Naive thymus-derived CD4-positive, alpha-beta T cell (primary cell): Measurements from ENCODE around the gene BICC1. TPM values are rescaled to one million over a fixed set of nuclear protein-coding genes. Genes with fewer than 3 reads are reported as not detected.

Source experiments
- ATAC-seq: fragments of 150-1000 bp; cut with Tn5 transposase; 2 replicates; pipeline ENCODE4 v1.10.0; 2021; ENCODE audit warnings: mild to moderate bottlenecking, moderate library complexity
- CTCF ChIA-PET: fragments of 350-600 bp; sonication (Branson Sonifier 250); formaldehyde crosslinking; loops from one replicate; lab custom pipeline; 2021; ENCODE audit warnings: antibody characterized with exemption; lab: Charles Lee
- POLR2A ChIA-PET: fragments of 350-600 bp; sonication (Branson Sonifier 250); formaldehyde crosslinking; loops from one replicate; lab custom pipeline; 2021; ENCODE audit warnings: antibody characterized with exemption, inconsistent platforms; lab: Charles Lee
- DNase-seq, 9 donors: peaks; one replicate each; pipeline versions ENCODE4 v3.0.0 to v3.0.0-alpha.2; 2020 to 2022; ENCODE audit warnings: mixed read lengths in 1 of 9
- H3K27ac ChIP-seq: one replicate; pipeline ENCODE4 v1.7.0; 2013; ENCODE audit warnings: mild to moderate bottlenecking, low read depth, low read length, moderate library complexity
- H3K27me3 ChIP-seq, 2 donors: one replicate each; pipeline ENCODE4 v1.7.0; 2013; ENCODE audit warnings: low read length in 2 of 2, mild to moderate bottlenecking in 2 of 2, moderate library complexity in 2 of 2; ENCODE audit not compliant: control insufficient read depth in 2 of 2, insufficient read depth in 2 of 2
- H3K36me3 ChIP-seq, 3 experiments: 1 replicate in 2 of 3; 2 replicates in 1 of 3; pipeline ENCODE4 v1.7.0; 2013; ENCODE audit warnings: low read length in 3 of 3, mild to moderate bottlenecking in 3 of 3, moderate library complexity in 1 of 3; ENCODE audit not compliant: insufficient read depth in 3 of 3, control insufficient read depth in 2 of 3
- H3K4me1 ChIP-seq, 2 donors: one replicate each; pipeline ENCODE4 v1.7.0; 2013; ENCODE audit warnings: low read length in 2 of 2, mild to moderate bottlenecking in 2 of 2, moderate library complexity in 1 of 2; ENCODE audit not compliant: control insufficient read depth in 2 of 2, insufficient read depth in 2 of 2
- H3K4me3 ChIP-seq: 2 replicates; pipeline ENCODE4 v1.7.0; 2013; ENCODE audit warnings: mild to moderate bottlenecking, low read length
- H3K9me3 ChIP-seq, 3 experiments: 1 replicate in 2 of 3; 2 replicates in 1 of 3; pipeline ENCODE4 v1.7.0; 2013; ENCODE audit warnings: low read length in 3 of 3; ENCODE audit not compliant: control insufficient read depth in 2 of 3
- H3K27ac Mint-ChIP-seq, 9 donors: one replicate each; pipeline ENCODE4 v1.8.0; 2020 to 2022; ENCODE audit warnings: mixed read lengths in 9 of 9, mild to moderate bottlenecking in 8 of 9, moderate library complexity in 5 of 9, inconsistent platforms in 2 of 9
- H3K27me3 Mint-ChIP-seq, 5 donors: one replicate each; pipeline ENCODE4 v1.8.0; 2021 to 2022; ENCODE audit warnings: mixed read lengths in 5 of 5, mild to moderate bottlenecking in 1 of 5
- H3K36me3 Mint-ChIP-seq, 5 donors: one replicate each; pipeline ENCODE4 v1.8.0; 2020 to 2022; ENCODE audit warnings: mixed read lengths in 5 of 5, mild to moderate bottlenecking in 3 of 5, inconsistent platforms in 1 of 5
- H3K4me1 Mint-ChIP-seq, 7 donors: one replicate each; pipeline ENCODE4 v1.8.0; 2020 to 2022; ENCODE audit warnings: mixed read lengths in 7 of 7, mild to moderate bottlenecking in 3 of 7, inconsistent platforms in 1 of 7
- H3K4me3 Mint-ChIP-seq, 10 donors: one replicate each; pipeline ENCODE4 v1.8.0; 2020 to 2022; ENCODE audit warnings: mild to moderate bottlenecking in 10 of 10, mixed read lengths in 10 of 10, moderate library complexity in 6 of 10, inconsistent platforms in 2 of 10
- H3K9me3 Mint-ChIP-seq, 11 donors: one replicate each; pipeline ENCODE4 v1.8.0; 2020 to 2022; ENCODE audit warnings: mixed read lengths in 11 of 11, mild to moderate bottlenecking in 4 of 11, inconsistent platforms in 1 of 11, moderate library complexity in 1 of 11
- intact Hi-C, 2 donors: fragments of 100-400 bp; cut with micrococcal nuclease; formaldehyde crosslinking; loops; one replicate each; pipeline ENCODE4 v1.15.1; 2023
- polyA plus RNA-seq, 2 donors: library from polyadenylated mRNA; unstranded; fragments of 300-500 nt; fragmentation: Illumina TruSeq; gene quantifications; one replicate each; pipeline ENCODE4 v1.2.3, GENCODE V29; 2021
- total RNA-seq, 6 experiments: library from RNA in 5 of 6; stranded (reverse) in 5 of 6; gene quantifications; 1 replicate in 5 of 6; 2 replicates in 1 of 6; pipeline ENCODE4 v1.2.3 and lab custom pipeline; 2021 to 2026

Gene BICC1
- total RNA-seq (under 1 TPM in 2 of 5 experiments, not detected in 3; 0.05 to 0.10 TPM), polyA plus RNA-seq (not detected), total RNA-seq (lab: John Stamatoyannopoulos, UW) (0.40 reads per million)

DNA sequence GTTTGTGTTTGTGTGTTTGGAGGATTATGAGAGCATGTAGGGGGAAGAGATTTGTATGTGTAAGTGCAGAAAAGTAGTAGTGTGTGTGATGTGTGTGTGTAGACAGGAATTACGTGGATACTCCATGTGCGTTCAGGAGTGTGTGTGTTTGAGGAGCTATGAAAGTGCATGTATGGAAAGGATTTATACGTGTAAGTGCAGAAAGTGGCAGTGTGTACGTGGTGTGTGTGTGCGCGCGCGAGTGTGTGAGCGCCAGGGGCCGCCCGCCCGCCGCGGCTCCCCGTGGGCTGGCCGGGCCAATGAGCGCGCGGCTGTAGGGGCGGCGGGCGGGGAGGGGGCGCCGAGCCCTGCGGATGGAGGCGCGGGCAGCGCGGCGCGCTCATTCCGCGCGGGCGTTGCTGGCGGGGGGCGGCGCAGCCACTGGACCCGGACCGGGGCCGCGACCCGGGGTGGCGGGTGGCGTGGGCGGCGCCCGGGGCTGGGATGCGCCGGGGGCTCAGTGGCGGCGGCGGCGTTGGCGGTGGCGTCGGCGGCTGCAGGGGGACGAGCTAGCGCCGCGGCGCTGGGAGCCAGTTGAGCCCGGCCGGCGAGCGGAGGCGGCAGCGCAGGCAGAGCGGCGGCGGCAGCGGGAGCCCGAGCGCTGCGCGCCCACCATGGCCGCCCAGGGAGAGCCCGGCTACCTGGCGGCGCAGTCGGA, at the start of gene BICC1:
Gene BICC1 (plus strand): TSS at position 382 of the 697 bp plus-strand sequence. CDS start 272 bp downstream, at position 654.
- Mint-ChIP-seq H3K9me3 (peaks cover 0 to 2% (median 0%) of the 10 kb centered on the region in 11 donors), H3K27ac (no peak within 1 kb of the TSS), H3K4me3 (peak within 1 kb of the TSS; percentile 67 to 84 (median 76)), H3K36me3 (peaks cover 0 to 4% (median 0%) of the 10 kb centered on the region in 5 donors), H3K4me1 (peaks cover 6 to 18% (median 9%) of the 10 kb centered on the region in 7 donors), H3K27me3 (peaks cover 24 to 36% (median 32%) of the 10 kb centered on the region in 5 donors)
- ATAC-seq, result peak; percentile 29
- no peak within 1 kb of the TSS for H3K27ac ChIP-seq
- CTCF ChIA-PET, result no interaction called here
- H3K4me3 ChIP-seq, result no peak within 1 kb of the TSS
- H3K36me3 ChIP-seq, result no peaks in the 10 kb centered on the region
- no peaks in the 10 kb centered on the region for H3K4me1 ChIP-seq
- peaks cover 0 to 4% of the 10 kb centered on the region in 2 donors for H3K27me3 ChIP-seq
- peak in 1 of 9 donors; percentile 27 for DNase-seq
- no peaks in the 10 kb centered on the region for H3K9me3 ChIP-seq
- intact Hi-C loops, result no loop called here
- POLR2A ChIA-PET, result no interaction called here

DNA sequence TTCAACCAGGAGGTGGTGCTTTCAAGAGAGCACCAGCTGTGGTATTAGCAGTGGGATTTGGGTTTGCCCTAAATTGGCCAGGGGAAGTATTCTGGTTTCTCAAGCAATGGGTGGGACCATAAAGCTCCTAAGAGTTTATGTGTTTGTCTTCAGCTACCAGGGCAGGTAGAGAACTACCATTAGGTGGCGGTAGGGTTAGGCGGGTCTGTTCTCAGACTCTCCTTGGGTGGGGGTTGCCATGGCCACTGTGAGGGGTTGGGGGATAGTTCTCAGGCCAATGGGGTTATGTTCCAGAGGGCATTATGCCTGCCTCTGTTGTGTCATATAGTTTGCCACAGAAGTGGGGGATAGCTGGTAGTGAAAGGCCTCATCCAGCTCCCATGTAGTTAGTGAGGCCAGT, 47.7 kb upstream of the BICC1 start:
- H3K27me3 Mint-ChIP-seq, result peaks cover 5 to 45% (median 32%) of the 10 kb centered on the region in 5 donors
- no peaks in the 10 kb centered on the region for H3K9me3 ChIP-seq
- H3K4me1 ChIP-seq, result no peaks in the 10 kb centered on the region
- DNase-seq, result no peak
- intact Hi-C loops, result no loop called here
- ChIA-PET POLR2A (no interaction called here), CTCF (no interaction called here)
- no peaks in the 10 kb centered on the region for H3K36me3 ChIP-seq
- no peak overlapping the region for H3K4me3 ChIP-seq
- H3K27ac ChIP-seq, result no peak overlapping the region
- ATAC-seq, result no peak
- no peak overlapping the region for H3K4me3 Mint-ChIP-seq
- peaks cover 0 to 3% (median 0%) of the 10 kb centered on the region in 5 donors for H3K36me3 Mint-ChIP-seq
- H3K27ac Mint-ChIP-seq, result no peak overlapping the region
- H3K9me3 Mint-ChIP-seq, result peaks cover 3 to 23% (median 9%) of the 10 kb centered on the region in 11 donors
- no peaks in the 10 kb centered on the region for H3K27me3 ChIP-seq
- no peaks in the 10 kb centered on the region for H3K4me1 Mint-ChIP-seq

DNA sequence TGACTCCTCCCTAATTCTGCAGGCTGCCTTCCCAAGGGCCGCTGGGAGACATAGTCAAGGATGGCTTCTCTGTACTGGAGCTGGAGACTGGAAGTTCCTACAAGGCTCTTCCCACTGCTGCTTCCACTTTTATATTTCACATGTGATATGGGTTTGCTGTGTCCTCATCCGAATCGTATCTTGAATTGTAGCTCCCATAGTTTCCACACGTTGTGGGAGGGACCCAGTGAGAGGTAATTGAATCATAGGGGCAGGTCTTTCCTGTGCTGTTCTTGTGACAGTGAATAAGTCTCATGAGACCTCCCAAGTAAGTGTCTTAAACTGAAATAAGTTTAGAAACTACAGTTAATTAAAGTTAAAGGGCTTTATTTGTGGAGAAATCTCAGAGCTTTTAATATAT, 47.0 kb upstream of the BICC1 start:
- H3K9me3 Mint-ChIP-seq, result peaks cover 0 to 20% (median 9%) of the 10 kb centered on the region in 11 donors
- no peak overlapping the region for H3K27ac ChIP-seq
- no peaks in the 10 kb centered on the region for H3K9me3 ChIP-seq
- ChIA-PET POLR2A (no interaction called here), CTCF (no interaction called here)
- H3K27me3 Mint-ChIP-seq, result peaks cover 7 to 41% (median 35%) of the 10 kb centered on the region in 5 donors
- no peak overlapping the region for H3K27ac Mint-ChIP-seq
- ATAC-seq (no peak), DNase-seq (no peak)
- peaks cover 0 to 3% (median 0%) of the 10 kb centered on the region in 5 donors for H3K36me3 Mint-ChIP-seq
- no peaks in the 10 kb centered on the region for H3K4me1 ChIP-seq
- no peak overlapping the region for H3K4me3 Mint-ChIP-seq
- no peak overlapping the region for H3K4me3 ChIP-seq
- no peaks in the 10 kb centered on the region for H3K4me1 Mint-ChIP-seq
- H3K36me3 ChIP-seq, result no peaks in the 10 kb centered on the region
- intact Hi-C loops, result no loop called here
- H3K27me3 ChIP-seq, result no peaks in the 10 kb centered on the region

DNA sequence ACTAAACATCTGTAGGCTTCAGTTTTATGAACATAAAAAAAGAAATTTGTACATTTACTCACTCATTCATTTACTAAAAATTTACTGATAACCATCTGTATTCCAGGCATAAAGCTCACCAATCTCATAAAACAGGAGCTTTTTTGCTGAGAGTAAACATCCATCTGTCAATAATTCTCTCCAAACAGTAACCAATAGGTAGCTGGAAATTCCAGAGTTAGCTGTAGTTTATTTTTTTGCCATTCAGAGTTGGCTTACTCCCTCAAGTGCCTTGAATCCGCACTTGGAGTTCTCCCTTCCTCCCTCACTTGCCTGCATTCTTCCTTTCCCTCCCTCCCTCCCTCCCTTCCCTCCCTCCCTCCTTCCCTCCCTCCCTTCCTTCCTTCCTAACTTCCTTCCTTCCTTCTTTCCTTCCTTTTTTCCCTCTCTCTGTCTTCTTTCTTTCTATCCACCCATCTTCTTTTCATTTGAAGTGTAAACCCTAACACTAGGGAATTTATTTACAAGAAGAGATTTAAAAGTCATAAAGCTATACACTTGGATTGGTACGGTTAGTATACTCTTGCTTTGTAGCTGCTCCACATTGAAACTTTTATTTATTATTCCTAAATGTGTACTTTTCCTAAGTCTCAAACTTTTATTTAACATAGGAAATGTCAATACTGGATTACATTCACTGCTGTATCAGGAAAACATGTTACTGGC, 44.6 kb upstream of the BICC1 start:
- no peaks in the 10 kb centered on the region for H3K27me3 ChIP-seq
- ATAC-seq (no peak), DNase-seq (no peak)
- Mint-ChIP-seq H3K4me3 (no peak overlapping the region), H3K36me3 (no peaks in the 10 kb centered on the region), H3K27ac (no peak overlapping the region), H3K4me1 (no peaks in the 10 kb centered on the region), H3K27me3 (peaks cover 16 to 39% (median 38%) of the 10 kb centered on the region in 5 donors), H3K9me3 (peaks cover under 1 to 9% (median 4%) of the 10 kb centered on the region in 11 donors)
- H3K4me1 ChIP-seq, result no peaks in the 10 kb centered on the region
- H3K4me3 ChIP-seq, result no peak overlapping the region
- intact Hi-C loops, result no loop called here
- CTCF ChIA-PET, result no interaction called here
- no peaks in the 10 kb centered on the region for H3K9me3 ChIP-seq
- H3K27ac ChIP-seq, result no peak overlapping the region
- POLR2A ChIA-PET, result no interaction called here
- H3K36me3 ChIP-seq, result no peaks in the 10 kb centered on the region

GRCh38 chr10:58473976-58474375, 38.7 kb upstream of the BICC1 start:
- Mint-ChIP-seq H3K27ac (no peak overlapping the region), H3K36me3 (no peaks in the 10 kb centered on the region), H3K9me3 (peaks cover 0 to 2% (median 0%) of the 10 kb centered on the region in 11 donors), H3K4me3 (no peak overlapping the region), H3K4me1 (peaks cover 0 to 1% (median 0%) of the 10 kb centered on the region in 7 donors), H3K27me3 (peaks cover 15 to 37% (median 28%) of the 10 kb centered on the region in 5 donors)
- Histone ChIP-seq H3K4me1 (no peaks in the 10 kb centered on the region), H3K27me3 (no peaks in the 10 kb centered on the region), H3K4me3 (no peak overlapping the region), H3K36me3 (no peaks in the 10 kb centered on the region), H3K9me3 (no peaks in the 10 kb centered on the region), H3K27ac (no peak overlapping the region)
- ATAC-seq, result no peak
- no peak for DNase-seq
- intact Hi-C loops, result no loop called here
- CTCF ChIA-PET, result no interaction called here
- POLR2A ChIA-PET, result no interaction called here

- intact Hi-C loops, result no loop called here
- CTCF ChIA-PET, result no interaction called here
- no peak for DNase-seq
Observed at GRCh38 chr10:58475322-58476277, 37.1 kb upstream of the BICC1 start.

More at GRCh38 chr10:58475322-58476277, 37.1 kb upstream of the BICC1 start:
- Mint-ChIP-seq H3K36me3 (no peaks in the 10 kb centered on the region), H3K4me3 (no peak overlapping the region), H3K27me3 (peaks cover 9 to 48% (median 28%) of the 10 kb centered on the region in 5 donors), H3K9me3 (peaks cover 0 to 3% (median 0%) of the 10 kb centered on the region in 11 donors), H3K4me1 (peaks cover 0 to 4% (median 0%) of the 10 kb centered on the region in 7 donors), H3K27ac (no peak overlapping the region)
- Histone ChIP-seq H3K4me1 (no peaks in the 10 kb centered on the region), H3K4me3 (no peak overlapping the region), H3K27ac (no peak overlapping the region), H3K27me3 (no peaks in the 10 kb centered on the region), H3K36me3 (no peaks in the 10 kb centered on the region), H3K9me3 (no peaks in the 10 kb centered on the region)
- POLR2A ChIA-PET, result no interaction called here
- no peak for ATAC-seq
